Smooth muscle cell (in vitro differentiated cells): ENCODE data around the gene LGALS8. TPM values are rescaled to one million over a fixed set of nuclear protein-coding genes. Genes with fewer than 3 reads are reported as not detected.

Source experiments
- DNase-seq: peaks from one replicate; lab custom pipeline; 2025; ENCODE audit not compliant: unreplicated experiment; lab: John Stamatoyannopoulos, UW
- H2AFZ ChIP-seq: fragments of 200-600 bp; sonication (generic); 2 replicates; pipeline ENCODE4 v1.6.0; 2016; ENCODE audit warnings: antibody characterized with exemption, low read depth, mild to moderate bottlenecking
- H3F3A ChIP-seq: fragments of 200-600 bp; sonication (generic); 2 replicates; pipeline ENCODE4 v1.6.0; 2017; ENCODE audit warnings: antibody characterized with exemption, low read depth
- H3K27ac ChIP-seq: fragments of 200-600 bp; sonication (generic); 2 replicates; pipeline ENCODE4 v1.5.1; 2016; ENCODE audit warnings: low read depth, mild to moderate bottlenecking
- H3K27me3 ChIP-seq: fragments of 200-600 bp; sonication (generic); 2 replicates; pipeline ENCODE4 v1.6.1; 2016; ENCODE audit warnings: low read depth, mild to moderate bottlenecking
- H3K36me3 ChIP-seq: fragments of 200-600 bp; sonication (generic); 2 replicates; pipeline ENCODE4 v1.5.1; 2016; ENCODE audit warnings: low read depth
- H3K4me1 ChIP-seq: fragments of 200-600 bp; sonication (generic); 2 replicates; pipeline ENCODE4 v1.5.1; 2016; ENCODE audit warnings: low read depth
- H3K4me2 ChIP-seq: fragments of 200-600 bp; sonication (generic); 2 replicates; pipeline ENCODE4 v1.6.0; 2016; ENCODE audit warnings: mild to moderate bottlenecking
- H3K4me3 ChIP-seq: fragments of 200-600 bp; sonication (generic); 2 replicates; pipeline ENCODE4 v1.5.1; 2016; ENCODE audit warnings: mild to moderate bottlenecking
- H3K79me2 ChIP-seq: fragments of 200-600 bp; sonication (generic); 2 replicates; pipeline ENCODE4 v1.6.0; 2016; ENCODE audit warnings: low read depth, mild to moderate bottlenecking
- H3K9ac ChIP-seq: fragments of 200-600 bp; sonication (generic); 2 replicates; pipeline ENCODE4 v1.6.0; 2016; ENCODE audit warnings: low read depth
- H3K9me3 ChIP-seq: fragments of 200-600 bp; sonication (generic); replicated peaks from 2 replicates; pipeline ENCODE4 v1.5.1; 2016; ENCODE audit warnings: low read depth
- H4K20me1 ChIP-seq: fragments of 200-600 bp; sonication (generic); 2 replicates; pipeline ENCODE4 v1.6.0; 2016; ENCODE audit warnings: low read depth
- WGBS: methylation state at CpG from one replicate; pipeline ENCODE4 v1.1.7; 2016; ENCODE audit warnings: low lambda C conversion rate; 5-methylcytosine and 5-hydroxymethylcytosine counted together
- polyA plus RNA-seq: library from polyadenylated mRNA; unstranded; fragments of >200 nt; fragmentation: Nextera tagmentation; extraction: Ambion mirVana; gene quantifications from 2 replicates; pipeline ENCODE4 v1.2.1, GENCODE V29; 2016
- total RNA-seq: library from RNA; depleted of rRNA; stranded (reverse); fragments of >200 nt; gene quantifications from 2 replicates; pipeline ENCODE4 v1.2.3, GENCODE V29; 2014
- TF ChIP-seq, protein P1 (sequence below): fragments of 200-600 bp; sonication (generic); IDR thresholded peaks from 2 replicates; pipeline ENCODE4 v1.5.1; 2017; ENCODE audit warnings: borderline replicate concordance, mild to moderate bottlenecking, antibody characterized with exemption; ENCODE audit not compliant: insufficient read depth, poor library complexity, severe bottlenecking

The LGALS8 gene
- total and polyA plus RNA-seq, 2 experiments from 2014 or later: 25.7 to 72.2 TPM

DNA sequence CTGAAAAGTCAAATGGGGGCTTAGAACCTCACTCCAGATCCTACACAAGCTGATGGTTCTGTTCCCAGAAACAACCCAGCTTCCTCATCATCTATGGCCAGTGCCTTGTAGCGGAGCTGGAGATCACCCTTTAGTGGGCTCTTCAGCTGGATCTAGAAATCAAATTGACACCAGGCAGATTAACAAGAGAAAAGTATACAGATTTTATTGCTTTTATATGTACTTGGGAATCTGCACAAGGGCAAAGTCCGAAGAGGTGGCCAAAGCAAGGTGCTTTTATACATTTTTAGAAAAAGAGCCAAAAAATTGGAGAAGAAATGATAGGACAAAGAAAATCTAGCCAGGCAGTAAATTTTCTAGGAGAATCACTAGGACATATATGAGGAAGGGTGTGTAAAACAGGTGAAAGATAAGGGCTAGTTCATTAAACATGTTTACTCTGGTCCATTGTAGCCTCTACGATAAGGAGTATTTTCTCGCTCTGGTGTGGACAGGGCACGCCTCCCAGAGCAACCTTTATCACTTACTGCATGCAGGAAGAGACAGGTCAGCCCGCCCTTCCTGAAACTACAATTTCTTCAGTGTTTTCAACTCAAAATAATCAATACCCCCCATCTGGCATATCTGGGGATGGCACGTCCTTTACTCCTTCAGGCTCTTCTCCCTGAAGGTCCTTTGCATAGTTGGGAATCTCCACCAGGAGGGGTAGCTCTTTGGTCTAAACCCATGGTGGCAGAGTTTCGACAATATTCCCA is 14.0 kb upstream of the LGALS8 start:
- no peaks in the 10 kb centered on the region for H3K79me2 ChIP-seq
- H3K9ac ChIP-seq: no peak overlapping the region
- no peaks in the 10 kb centered on the region for H3K4me1 ChIP-seq
- H3F3A ChIP-seq: no peaks in the 10 kb centered on the region
- TF ChIP-seq, protein P1, sequence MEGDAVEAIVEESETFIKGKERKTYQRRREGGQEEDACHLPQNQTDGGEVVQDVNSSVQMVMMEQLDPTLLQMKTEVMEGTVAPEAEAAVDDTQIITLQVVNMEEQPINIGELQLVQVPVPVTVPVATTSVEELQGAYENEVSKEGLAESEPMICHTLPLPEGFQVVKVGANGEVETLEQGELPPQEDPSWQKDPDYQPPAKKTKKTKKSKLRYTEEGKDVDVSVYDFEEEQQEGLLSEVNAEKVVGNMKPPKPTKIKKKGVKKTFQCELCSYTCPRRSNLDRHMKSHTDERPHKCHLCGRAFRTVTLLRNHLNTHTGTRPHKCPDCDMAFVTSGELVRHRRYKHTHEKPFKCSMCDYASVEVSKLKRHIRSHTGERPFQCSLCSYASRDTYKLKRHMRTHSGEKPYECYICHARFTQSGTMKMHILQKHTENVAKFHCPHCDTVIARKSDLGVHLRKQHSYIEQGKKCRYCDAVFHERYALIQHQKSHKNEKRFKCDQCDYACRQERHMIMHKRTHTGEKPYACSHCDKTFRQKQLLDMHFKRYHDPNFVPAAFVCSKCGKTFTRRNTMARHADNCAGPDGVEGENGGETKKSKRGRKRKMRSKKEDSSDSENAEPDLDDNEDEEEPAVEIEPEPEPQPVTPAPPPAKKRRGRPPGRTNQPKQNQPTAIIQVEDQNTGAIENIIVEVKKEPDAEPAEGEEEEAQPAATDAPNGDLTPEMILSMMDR: no peak
- no peaks in the 10 kb centered on the region for H3K9me3 ChIP-seq
- no peak overlapping the region for H3K4me2 ChIP-seq
- no peak overlapping the region for H3K4me3 ChIP-seq
- DNase-seq: no peak
- H2AFZ ChIP-seq: no peak overlapping the region
- H3K36me3 ChIP-seq: no peaks in the 10 kb centered on the region
- no peak overlapping the region for H3K27ac ChIP-seq
- no peaks in the 10 kb centered on the region for H4K20me1 ChIP-seq
- no peaks in the 10 kb centered on the region for H3K27me3 ChIP-seq
- WGBS: 95% methylated on average over 8 of the region's 8 CpGs

DNA sequence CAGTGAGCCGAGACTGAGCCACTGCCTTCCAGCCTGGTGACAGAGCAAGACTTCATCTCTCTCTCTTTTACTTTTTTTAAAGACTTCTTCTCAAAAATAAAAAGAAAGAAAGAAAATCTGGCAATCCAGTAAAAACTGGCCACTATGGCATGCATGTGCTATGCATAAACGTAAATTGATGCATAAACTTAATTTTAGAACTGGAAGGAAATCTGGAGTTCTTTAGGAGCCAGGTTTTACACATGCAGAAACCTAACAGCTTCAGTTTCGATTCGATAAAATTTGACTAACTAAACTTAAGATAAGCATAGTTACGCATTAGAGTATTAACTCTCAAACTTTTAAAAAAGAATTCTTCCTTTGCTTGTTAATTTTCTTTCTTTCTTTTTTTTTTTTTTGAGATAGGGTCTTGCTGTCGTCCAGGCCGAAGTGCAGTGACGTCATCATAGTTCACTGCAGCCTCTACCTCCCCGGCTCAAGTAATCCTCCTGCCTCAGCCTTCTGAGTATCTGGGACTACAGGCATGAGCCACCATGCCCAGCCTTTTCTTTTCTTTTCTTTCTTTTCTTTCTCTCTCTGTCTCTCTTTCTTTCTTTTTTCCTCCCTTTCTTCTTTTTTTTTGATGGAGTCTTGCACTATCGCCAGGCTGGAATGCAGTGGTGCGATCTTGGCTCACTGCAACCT is 11.9 kb upstream of the LGALS8 start:
- no peak overlapping the region for H3K4me3 ChIP-seq
- H3K9me3 ChIP-seq: no peaks in the 10 kb centered on the region
- H2AFZ ChIP-seq: no peak overlapping the region
- H3F3A ChIP-seq: no peaks in the 10 kb centered on the region
- TF ChIP-seq, protein P1: no peak
- H3K27me3 ChIP-seq: no peaks in the 10 kb centered on the region
- no peak overlapping the region for H3K9ac ChIP-seq
- H4K20me1 ChIP-seq: no peaks in the 10 kb centered on the region
- H3K4me2 ChIP-seq: no peak overlapping the region
- no peaks in the 10 kb centered on the region for H3K4me1 ChIP-seq
- 90% methylated on average over 9 of the region's 11 CpGs for WGBS
- H3K27ac ChIP-seq: no peak overlapping the region
- DNase-seq: no peak
- no peaks in the 10 kb centered on the region for H3K36me3 ChIP-seq
- no peaks in the 10 kb centered on the region for H3K79me2 ChIP-seq

DNA sequence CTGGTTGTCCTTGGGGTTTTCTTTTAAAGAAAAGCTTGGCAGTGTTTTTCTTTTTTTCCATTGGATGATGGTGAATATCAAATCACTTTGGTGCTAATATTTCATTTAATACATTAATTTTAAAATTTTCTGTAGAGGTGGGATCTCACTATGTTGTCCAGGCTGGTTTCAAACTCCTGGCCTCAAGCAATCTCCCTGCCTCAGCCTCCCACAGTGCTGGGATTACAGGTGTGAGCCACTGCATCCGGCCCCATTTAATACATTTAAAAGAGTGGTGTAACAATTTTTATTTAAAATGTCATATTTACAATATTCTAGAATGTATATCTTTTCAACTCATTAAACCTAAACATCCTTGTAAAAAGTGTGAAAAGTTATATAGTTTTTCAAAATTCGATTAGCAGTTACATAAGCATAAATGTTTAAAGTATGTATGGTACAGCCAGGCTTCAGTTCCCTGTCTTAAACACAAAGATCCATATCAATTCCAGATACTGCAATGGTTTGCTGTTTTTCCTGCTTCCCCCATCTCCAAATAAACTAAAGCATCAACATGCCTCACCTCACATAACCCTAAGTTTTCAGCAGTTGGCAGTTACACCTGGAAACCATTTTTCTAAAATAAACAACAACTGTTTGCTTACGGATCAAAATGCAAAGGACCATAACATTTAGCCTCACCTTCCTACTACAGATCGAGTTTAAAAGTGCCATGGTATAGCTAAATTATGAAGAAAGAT is 8.9 kb upstream of the LGALS8 start:
- Histone ChIP-seq H3K4me2 (no peak overlapping the region), H3K9me3 (no peaks in the 10 kb centered on the region), H3K9ac (no peak overlapping the region), H3K27ac (no peak overlapping the region), H4K20me1 (no peaks in the 10 kb centered on the region), H3K4me3 (no peak overlapping the region), H3K79me2 (no peaks in the 10 kb centered on the region), H2AFZ (no peak overlapping the region), H3K27me3 (no peaks in the 10 kb centered on the region), H3K36me3 (no peaks in the 10 kb centered on the region), H3F3A (no peaks in the 10 kb centered on the region), H3K4me1 (no peaks in the 10 kb centered on the region)
- TF ChIP-seq, protein P1: no peak
- whole genome bisulfite sequencing: 86% methylated on average over 4 of the region's 4 CpGs
- DNase-seq: no peak
